Mesothelial cell of epicardium (in vitro differentiated cells): ENCODE measurements around the gene IL21R. TPM values are rescaled to one million over a fixed set of nuclear protein-coding genes. Genes with fewer than 3 reads are reported as not detected.
A peak's percentile ranks its signal among the peaks of the same experiment; 100 is the strongest.
"Not testable (repeated sequence)": the region's sequence is repeated elsewhere in the genome, so short reads cannot be mapped to it uniquely, and the experiment has no call there.

ENCODE experiments used
- DNase-seq, 2 experiments: peaks; one replicate each; pipeline ENCODE4 v3.0.0; 2021; ENCODE audit warnings: low spot score in 2 of 2; ENCODE audit not compliant: unreplicated experiment in 2 of 2
- H3K27ac Mint-ChIP-seq: 2 replicates; pipeline ENCODE4 v1.8.0; 2021; ENCODE audit warnings: mixed read lengths
- H3K27me3 Mint-ChIP-seq: 2 replicates; pipeline ENCODE4 v1.8.0; 2021; ENCODE audit warnings: low read depth, mixed read lengths
- H3K36me3 Mint-ChIP-seq: 2 replicates; pipeline ENCODE4 v1.8.0; 2021; ENCODE audit warnings: mixed read lengths
- H3K4me1 Mint-ChIP-seq: 2 replicates; pipeline ENCODE4 v1.8.0; 2021; ENCODE audit warnings: mixed read lengths
- H3K4me3 Mint-ChIP-seq: 2 replicates; pipeline ENCODE4 v1.8.0; 2021; ENCODE audit warnings: mild to moderate bottlenecking, moderate library complexity, mixed read lengths
- H3K9me3 Mint-ChIP-seq: 2 replicates; pipeline ENCODE4 v1.8.0; 2021; ENCODE audit warnings: mixed read lengths
- CTCF ChIP-seq: fragments of 200-600 bp; sonication (generic); IDR thresholded peaks from one replicate; pipeline ENCODE4 v1.5.0; 2021; ENCODE audit warnings: antibody characterized with exemption; ENCODE audit not compliant: unreplicated experiment
- total RNA-seq: library from RNA; stranded (reverse); gene quantifications from 3 replicates; pipeline ENCODE4 v1.2.1, GENCODE V29; 2021

The IL21R gene
- total RNA-seq, 1 donor from 2014 or later = 0.22 TPM

- Mint-ChIP-seq H3K36me3 (no peaks in the 10 kb centered on the region), H3K4me1 (peaks cover 9% of the 10 kb centered on the region), H3K4me3 (no peak overlapping the region), H3K27ac (no peak overlapping the region), H3K9me3 (no peaks in the 10 kb centered on the region), H3K27me3 (no peaks in the 10 kb centered on the region)
- peak in 1 of 2 experiments; percentile 29 for DNase-seq
- TF ChIP-seq CTCF = no peak
Observed at GRCh38 chr16:27434141-27435051, 32.4 kb downstream of the IL21R start.

GRCh38 chr16:27435146-27435545 lies 33.2 kb downstream of the IL21R start:
- H3K27me3 Mint-ChIP-seq, DNase-seq: not testable (repeated sequence)

GRCh38 chr16:27436065-27436464 lies 34.1 kb downstream of the IL21R start:
- no peaks in the 10 kb centered on the region for H3K9me3 Mint-ChIP-seq
- H3K27ac Mint-ChIP-seq = no peak overlapping the region
- DNase-seq = peak in 1 of 2 experiments; percentile 20
- no peak for TF ChIP-seq CTCF
- H3K4me1 Mint-ChIP-seq = peaks cover 9% of the 10 kb centered on the region
- no peaks in the 10 kb centered on the region for H3K36me3 Mint-ChIP-seq
- H3K4me3 Mint-ChIP-seq = no peak overlapping the region
- no peaks in the 10 kb centered on the region for H3K27me3 Mint-ChIP-seq

More at GRCh38 chr16:27435146-27435545, 33.2 kb downstream of the IL21R start:
- H3K4me3 Mint-ChIP-seq, H3K9me3 Mint-ChIP-seq, H3K27ac Mint-ChIP-seq, H3K4me1 Mint-ChIP-seq, H3K36me3 Mint-ChIP-seq: not testable (repeated sequence)

GRCh38 chr16:27436921-27437650 lies 35.1 kb downstream of the IL21R start:
- DNase-seq = peak in 1 of 2 experiments; percentile 25
- Mint-ChIP-seq H3K36me3 (no peaks in the 10 kb centered on the region), H3K9me3 (no peaks in the 10 kb centered on the region), H3K4me1 (peaks cover 9% of the 10 kb centered on the region), H3K27me3 (no peaks in the 10 kb centered on the region), H3K27ac (no peak overlapping the region), H3K4me3 (no peak overlapping the region)
- no peak for TF ChIP-seq CTCF

- DNase-seq = no peak
Observed at GRCh38 chr16:27437946-27438345, 36.0 kb downstream of the IL21R start.

More at GRCh38 chr16:27437946-27438345, 36.0 kb downstream of the IL21R start:
- Mint-ChIP-seq H3K36me3 (no peaks in the 10 kb centered on the region), H3K4me3 (no peak overlapping the region), H3K27me3 (no peaks in the 10 kb centered on the region), H3K27ac (no peak overlapping the region), H3K4me1 (peaks cover 4% of the 10 kb centered on the region), H3K9me3 (no peaks in the 10 kb centered on the region)
- no peak for TF ChIP-seq CTCF
